Subcutaneous adipose tissue (tissue), 4 donors: ENCODE measurements around the gene COL11A2. TPM values are rescaled to one million over a fixed set of nuclear protein-coding genes. Genes with fewer than 3 reads are reported as not detected.

Experiments used
- total RNA-seq, 4 donors: library from RNA; depleted of rRNA; stranded (reverse); fragments of >200 nt; gene quantifications; one replicate each; pipeline ENCODE4 v1.1.0, GENCODE V29; 2016
- TF ChIP-seq, protein P1 (sequence below): fragments of 450-650 bp; IDR thresholded peaks from one replicate; pipeline ENCODE4 v1.5.1; 2016; ENCODE audit warnings: low read depth, mild to moderate bottlenecking, control low read depth, antibody characterized with exemption, moderate library complexity

Gene COL11A2
- total RNA-seq, 4 donors from 2014 or later = 0.17 to 0.75 (median 0.66) TPM; not detected in 1

DNA sequence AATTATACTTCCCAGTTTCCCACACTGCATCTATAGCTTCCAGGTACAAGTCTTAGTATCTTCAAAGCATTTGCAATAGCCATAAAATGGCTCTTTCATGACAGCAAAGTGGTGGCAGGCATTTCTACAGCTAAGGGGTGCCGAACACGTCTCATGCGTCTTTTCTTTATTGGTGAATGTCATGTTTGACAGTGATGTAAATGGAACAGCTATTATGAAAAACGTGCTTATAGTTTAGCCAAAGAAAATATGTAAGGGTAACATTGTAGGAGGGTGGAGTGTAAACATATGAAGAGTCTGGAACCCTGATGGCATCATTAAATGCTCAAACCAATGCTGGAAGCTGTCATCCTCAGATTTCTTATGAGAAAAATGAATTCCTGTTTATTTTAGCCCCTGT, 37.9 kb downstream of the COL11A2 start:
- TF ChIP-seq, protein P1, sequence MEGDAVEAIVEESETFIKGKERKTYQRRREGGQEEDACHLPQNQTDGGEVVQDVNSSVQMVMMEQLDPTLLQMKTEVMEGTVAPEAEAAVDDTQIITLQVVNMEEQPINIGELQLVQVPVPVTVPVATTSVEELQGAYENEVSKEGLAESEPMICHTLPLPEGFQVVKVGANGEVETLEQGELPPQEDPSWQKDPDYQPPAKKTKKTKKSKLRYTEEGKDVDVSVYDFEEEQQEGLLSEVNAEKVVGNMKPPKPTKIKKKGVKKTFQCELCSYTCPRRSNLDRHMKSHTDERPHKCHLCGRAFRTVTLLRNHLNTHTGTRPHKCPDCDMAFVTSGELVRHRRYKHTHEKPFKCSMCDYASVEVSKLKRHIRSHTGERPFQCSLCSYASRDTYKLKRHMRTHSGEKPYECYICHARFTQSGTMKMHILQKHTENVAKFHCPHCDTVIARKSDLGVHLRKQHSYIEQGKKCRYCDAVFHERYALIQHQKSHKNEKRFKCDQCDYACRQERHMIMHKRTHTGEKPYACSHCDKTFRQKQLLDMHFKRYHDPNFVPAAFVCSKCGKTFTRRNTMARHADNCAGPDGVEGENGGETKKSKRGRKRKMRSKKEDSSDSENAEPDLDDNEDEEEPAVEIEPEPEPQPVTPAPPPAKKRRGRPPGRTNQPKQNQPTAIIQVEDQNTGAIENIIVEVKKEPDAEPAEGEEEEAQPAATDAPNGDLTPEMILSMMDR = no peak

DNA sequence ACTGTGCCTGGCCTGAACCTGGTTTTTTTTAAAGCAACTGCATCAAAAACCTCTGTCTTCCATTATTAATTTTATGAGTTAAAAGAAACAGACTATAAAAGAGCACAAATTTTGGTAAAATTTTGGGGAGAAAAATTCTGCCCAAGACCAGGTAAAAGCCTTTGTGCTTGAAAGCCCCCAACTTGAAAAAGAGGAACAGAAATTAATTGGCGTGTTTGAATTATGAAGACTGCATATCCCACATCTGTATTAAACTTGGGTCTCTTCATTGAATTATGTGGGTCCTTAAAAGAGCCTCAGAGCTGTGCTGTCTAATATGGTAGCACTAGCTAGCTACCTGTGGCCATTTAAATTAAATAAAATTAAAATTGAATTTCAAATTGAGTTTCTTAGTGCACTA, 41.2 kb downstream of the COL11A2 start:
- TF ChIP-seq, protein P1 = no peak

DNA sequence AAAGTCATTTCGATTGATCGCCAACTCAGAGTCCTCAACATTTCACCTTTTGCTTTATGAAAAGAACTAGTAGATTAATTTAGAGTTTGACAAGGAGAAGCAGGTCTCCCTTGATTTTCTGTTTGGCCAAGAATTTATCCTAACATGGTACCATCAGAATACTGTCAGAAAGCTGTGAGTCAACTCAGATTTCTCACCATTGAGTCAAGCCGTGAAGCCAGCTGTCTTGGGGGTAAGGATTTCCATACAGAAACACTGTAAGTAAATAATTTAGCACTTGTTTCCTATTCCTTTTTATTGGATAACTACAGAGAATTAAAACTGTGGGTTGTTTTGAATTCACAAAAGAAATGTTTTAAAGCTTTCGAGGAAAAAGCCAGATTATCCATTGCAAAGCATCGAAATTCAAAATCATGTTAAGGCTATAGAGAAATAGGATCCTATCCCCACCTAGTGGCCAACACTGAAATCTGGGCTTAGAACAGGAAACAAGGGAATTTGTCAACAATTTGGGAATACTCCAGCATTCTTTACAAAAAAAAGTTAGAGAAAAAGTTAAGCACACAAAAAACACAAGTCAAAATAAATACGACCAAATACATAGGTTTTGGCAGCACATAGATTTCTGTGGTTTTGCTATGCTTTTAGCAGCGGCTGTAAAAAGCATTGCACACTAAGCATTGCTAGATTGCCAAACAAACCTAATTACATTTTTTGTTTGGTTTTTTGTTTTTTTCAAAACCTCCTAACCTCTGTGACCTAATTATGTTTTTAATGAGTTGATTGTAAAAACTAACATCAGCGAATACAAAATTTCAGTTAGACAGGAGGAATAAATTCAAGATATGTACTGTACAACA, 44.2 kb downstream of the COL11A2 start:
- TF ChIP-seq, protein P1 = no peak

DNA sequence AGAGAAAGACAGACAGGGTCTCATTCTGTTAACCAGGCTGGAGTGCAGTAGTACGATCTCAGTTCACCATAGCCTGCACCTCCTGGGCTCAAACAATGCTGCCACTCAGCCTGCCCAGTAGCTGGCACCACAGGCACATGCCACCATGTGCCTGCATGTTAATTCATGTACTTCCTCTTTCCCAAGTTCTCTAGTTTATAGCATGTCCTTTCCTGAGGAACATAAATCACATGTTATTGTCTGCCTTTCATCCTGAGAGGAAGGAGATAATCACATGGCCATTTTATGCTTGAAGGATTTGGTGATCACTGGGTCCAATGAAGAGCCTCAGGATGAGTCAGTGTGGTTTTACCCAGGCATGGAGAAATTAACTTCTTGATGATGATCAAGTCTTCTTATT, 47.9 kb downstream of the COL11A2 start:
- TF ChIP-seq, protein P1 = no peak

DNA sequence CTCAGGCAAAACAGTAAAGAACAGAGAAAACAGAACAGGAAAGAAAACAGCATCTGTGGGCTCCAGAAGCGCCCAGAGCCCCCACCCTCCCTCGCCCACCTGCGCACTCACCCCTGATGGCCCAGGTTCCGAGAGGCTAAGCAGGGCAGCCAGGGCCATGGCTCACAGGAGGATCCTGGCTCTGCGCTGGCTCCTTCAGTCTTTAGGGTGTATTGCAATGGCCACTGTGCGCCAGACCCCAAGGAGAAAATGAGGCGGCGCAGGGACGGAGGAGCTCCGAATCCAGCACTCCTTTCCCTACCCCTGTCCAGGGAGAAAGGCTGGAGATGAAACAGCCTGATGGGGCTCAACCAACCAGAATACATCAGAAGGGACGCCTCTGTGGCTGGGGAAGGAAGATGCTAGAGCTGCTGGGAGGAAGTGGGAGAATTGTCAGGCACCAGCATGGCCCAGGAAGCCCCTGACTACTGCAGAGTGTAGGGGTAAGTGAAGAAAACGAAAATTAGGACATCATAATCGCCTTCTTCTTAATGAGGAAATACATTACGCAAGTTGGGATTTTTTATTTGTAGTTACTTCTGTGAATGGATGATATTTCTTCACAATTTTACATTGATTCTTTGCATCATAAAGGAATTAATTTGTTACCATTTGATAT, 49.0 kb downstream of the COL11A2 start:
- TF ChIP-seq, protein P1 = no peak

DNA sequence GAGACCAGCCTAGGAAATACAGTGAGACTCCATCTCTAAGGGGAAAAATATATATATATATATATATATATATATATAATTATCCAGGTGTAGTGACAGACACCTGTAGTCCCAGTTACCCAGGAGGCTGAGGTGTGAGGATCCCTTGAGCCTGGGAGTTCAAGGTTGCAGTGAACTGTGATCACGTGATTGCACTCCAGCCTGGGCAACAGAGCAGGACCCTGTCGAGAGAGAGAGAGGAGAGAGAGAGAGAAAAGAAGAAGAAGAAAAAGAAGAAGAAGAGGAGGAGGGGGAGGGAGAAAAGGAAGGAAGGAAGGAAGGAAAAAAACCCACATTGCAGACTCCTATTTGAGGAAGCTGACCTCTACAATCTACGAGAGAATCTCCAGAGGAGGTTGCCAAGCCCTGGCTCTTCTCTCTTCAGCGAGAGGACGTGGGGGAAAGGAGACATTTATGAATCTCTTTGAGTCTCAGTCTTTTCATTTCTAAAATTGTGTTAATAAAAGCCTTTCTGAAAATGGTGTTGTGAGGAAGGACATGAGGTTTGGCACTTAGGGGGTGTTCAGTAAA, 49.7 kb downstream of the COL11A2 start:
- TF ChIP-seq, protein P1 = no peak

DNA sequence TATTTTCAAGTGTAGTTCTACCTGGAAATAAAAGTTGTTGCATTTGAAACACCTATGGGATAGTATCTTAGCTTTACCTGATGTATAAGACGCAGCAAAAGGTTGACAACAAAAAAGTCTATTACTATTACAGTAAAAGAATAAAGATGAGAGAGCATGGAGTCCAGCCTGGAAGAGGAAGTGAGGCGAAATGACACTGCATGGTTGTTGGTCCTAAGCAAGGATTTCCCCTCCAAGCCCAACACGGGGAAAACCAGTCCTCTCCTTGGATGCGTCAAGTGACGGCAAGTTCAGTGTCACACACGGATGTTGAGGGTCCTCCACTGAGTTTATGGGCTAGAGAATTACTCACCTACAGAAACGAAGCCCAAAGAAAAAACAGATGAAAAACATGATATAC, 51.7 kb downstream of the COL11A2 start:
- TF ChIP-seq, protein P1 = no peak
